Osteoblast (primary cell): ENCODE data around the gene RIC3. TPM values are rescaled to one million over a fixed set of nuclear protein-coding genes. Genes with fewer than 3 reads are reported as not detected.
A peak's percentile ranks its signal among the peaks of the same experiment; 100 is the strongest.

ENCODE experiments used
- DNase-seq: peaks from one replicate; pipeline ENCODE4 v3.0.0; 2011; ENCODE audit warnings: low spot score, mixed read lengths; ENCODE audit not compliant: insufficient read length; ENCODE audit errors: missing footprints
- H2AFZ ChIP-seq: 2 replicates; pipeline ENCODE4 v1.6.0; 2011; ENCODE audit warnings: mild to moderate bottlenecking, low read length
- H3K27ac ChIP-seq: 2 replicates; pipeline ENCODE4 v1.5.1; 2011; ENCODE audit warnings: mild to moderate bottlenecking, low read depth, low read length, moderate library complexity
- H3K27me3 ChIP-seq: 2 replicates; pipeline ENCODE4 v1.6.0; 2012; ENCODE audit warnings: mild to moderate bottlenecking, control low read depth, inconsistent platforms, low read length, moderate library complexity; ENCODE audit not compliant: insufficient read depth
- H3K36me3 ChIP-seq: 2 replicates; pipeline ENCODE4 v1.5.1; 2011; ENCODE audit warnings: mild to moderate bottlenecking, low read length, control low read depth, moderate library complexity; ENCODE audit not compliant: insufficient read depth
- H3K4me1 ChIP-seq: 2 replicates; pipeline ENCODE4 v1.5.1; 2011; ENCODE audit warnings: mild to moderate bottlenecking, low read length, control low read depth, moderate library complexity; ENCODE audit not compliant: insufficient read depth
- H3K4me2 ChIP-seq: 2 replicates; pipeline ENCODE4 v1.6.0; 2011; ENCODE audit warnings: mild to moderate bottlenecking, low read length; ENCODE audit not compliant: insufficient read depth
- H3K4me3 ChIP-seq: fragments of 200-600 bp; sonication (generic); 3 replicates; pipeline ENCODE4 v1.5.1; 2012; ENCODE audit warnings: mild to moderate bottlenecking, low read length, inconsistent platforms; ENCODE audit not compliant: insufficient read depth
- H3K79me2 ChIP-seq: 2 replicates; pipeline ENCODE4 v1.6.0; 2012; ENCODE audit warnings: mild to moderate bottlenecking, low read length, control low read depth, inconsistent platforms; ENCODE audit not compliant: insufficient read depth
- H3K9me3 ChIP-seq: 2 replicates; pipeline ENCODE4 v1.5.1; 2011; ENCODE audit warnings: low read depth, low read length, control low read depth
- H4K20me1 ChIP-seq: 2 replicates; pipeline ENCODE4 v1.6.0; 2012; ENCODE audit warnings: mild to moderate bottlenecking, low read length, control low read depth; ENCODE audit not compliant: insufficient read depth
- CTCF ChIP-seq: IDR thresholded peaks from 2 replicates; pipeline ENCODE4 v1.5.1; 2011; ENCODE audit warnings: mild to moderate bottlenecking, low read depth, low read length, moderate library complexity; ENCODE audit errors: extremely low read depth
- total RNA-seq: library from RNA; depleted of rRNA; stranded (reverse); fragments of >200 nt; gene quantifications from 2 replicates; pipeline ENCODE4 v1.2.3, GENCODE V29; 2012

RIC3 gene
- total RNA-seq, 1 donor = not detected

GRCh38 chr11:8081591-8082250, 87.1 kb downstream of the RIC3 start:
- H3K4me2 ChIP-seq = peak overlapping the region; percentile 90
- peaks cover 51% of the 10 kb centered on the region for H3K79me2 ChIP-seq
- peak overlapping the region; percentile 80 for H2AFZ ChIP-seq
- H3K4me3 ChIP-seq = peak overlapping the region; percentile 77
- H3K36me3 ChIP-seq = no peaks in the 10 kb centered on the region
- TF ChIP-seq CTCF = no peak
- H3K9me3 ChIP-seq = no peaks in the 10 kb centered on the region
- no peaks in the 10 kb centered on the region for H3K27me3 ChIP-seq
- peak; percentile 93 for DNase-seq
- peaks cover 11% of the 10 kb centered on the region for H3K4me1 ChIP-seq
- no peak overlapping the region for H3K27ac ChIP-seq
- H4K20me1 ChIP-seq = peaks cover 49% of the 10 kb centered on the region

- H2AFZ ChIP-seq = peak within 1 kb of the TSS; percentile 86
- no peaks in the 10 kb centered on the region for H3K36me3 ChIP-seq
- peak within 1 kb of the TSS; percentile 90 for H3K4me2 ChIP-seq
- no peak for TF ChIP-seq CTCF
- no peaks in the 10 kb centered on the region for H3K9me3 ChIP-seq
- peak; percentile 97 for DNase-seq
- peak within 1 kb of the TSS; percentile 77 for H3K4me3 ChIP-seq
- no peak within 1 kb of the TSS for H3K27ac ChIP-seq
- peaks cover 44% of the 10 kb centered on the region for H3K79me2 ChIP-seq
- peaks cover 7% of the 10 kb centered on the region for H3K4me1 ChIP-seq
- no peaks in the 10 kb centered on the region for H3K27me3 ChIP-seq
- peaks cover 41% of the 10 kb centered on the region for H4K20me1 ChIP-seq
Measured at GRCh38 chr11:8080674-8081590, 87.9 kb downstream of the RIC3 start, which contains the start of gene TUB. TUB (plus strand) TSS chr11:8081211; CDS start chr11:8081511, 300 bp downstream.

- Histone ChIP-seq H3K4me3 (peak overlapping the region; percentile 77), H3K27me3 (no peaks in the 10 kb centered on the region), H3K36me3 (no peaks in the 10 kb centered on the region), H4K20me1 (peaks cover 34% of the 10 kb centered on the region), H2AFZ (peak overlapping the region; percentile 86), H3K27ac (no peak overlapping the region), H3K9me3 (no peaks in the 10 kb centered on the region), H3K4me2 (peak overlapping the region; percentile 85), H3K79me2 (peaks cover 36% of the 10 kb centered on the region), H3K4me1 (peaks cover 11% of the 10 kb centered on the region)
- no peak for DNase-seq
- no peak for TF ChIP-seq CTCF
Measured at GRCh38 chr11:8080069-8080670, 88.7 kb downstream of the RIC3 start.
